Measurements from ENCODE around the gene BRD4. TPM values are rescaled to one million over a fixed set of nuclear protein-coding genes. Genes with fewer than 3 reads are reported as not detected.

BRD4 gene
- total RNA-seq, 4 donors from 2014 or later, result 51.0 to 148 (median 77.5) TPM

DNA sequence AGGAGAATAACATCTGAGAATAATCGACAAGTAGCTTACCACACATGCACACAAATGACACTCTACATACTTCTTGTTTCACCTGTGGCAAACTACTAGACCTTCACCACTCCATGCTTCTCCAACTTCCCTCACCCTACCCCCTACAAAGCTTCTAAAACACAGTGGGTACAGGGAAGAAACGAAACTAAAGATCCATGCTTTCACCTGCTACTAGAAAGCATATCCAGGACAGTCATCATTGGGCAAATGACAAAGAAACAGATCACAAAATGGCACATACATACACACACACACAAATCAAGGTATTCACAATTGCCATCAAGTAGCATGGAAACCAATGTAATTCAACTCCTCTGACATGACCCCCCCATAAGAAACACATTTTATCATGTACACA is 10.6 kb downstream of the BRD4 start:
- Histone ChIP-seq H3K4me1 (peaks cover 6 to 86% (median 47%) of the 10 kb centered on the region in 4 donors), H3K27me3 (no peaks in the 10 kb centered on the region), H3K9me3 (no peaks in the 10 kb centered on the region), H3K27ac (no peak overlapping the region), H3K36me3 (no peaks in the 10 kb centered on the region), H3K4me3 (no peak overlapping the region)
- DNase-seq, result no peak
- TF ChIP-seq, protein P1, sequence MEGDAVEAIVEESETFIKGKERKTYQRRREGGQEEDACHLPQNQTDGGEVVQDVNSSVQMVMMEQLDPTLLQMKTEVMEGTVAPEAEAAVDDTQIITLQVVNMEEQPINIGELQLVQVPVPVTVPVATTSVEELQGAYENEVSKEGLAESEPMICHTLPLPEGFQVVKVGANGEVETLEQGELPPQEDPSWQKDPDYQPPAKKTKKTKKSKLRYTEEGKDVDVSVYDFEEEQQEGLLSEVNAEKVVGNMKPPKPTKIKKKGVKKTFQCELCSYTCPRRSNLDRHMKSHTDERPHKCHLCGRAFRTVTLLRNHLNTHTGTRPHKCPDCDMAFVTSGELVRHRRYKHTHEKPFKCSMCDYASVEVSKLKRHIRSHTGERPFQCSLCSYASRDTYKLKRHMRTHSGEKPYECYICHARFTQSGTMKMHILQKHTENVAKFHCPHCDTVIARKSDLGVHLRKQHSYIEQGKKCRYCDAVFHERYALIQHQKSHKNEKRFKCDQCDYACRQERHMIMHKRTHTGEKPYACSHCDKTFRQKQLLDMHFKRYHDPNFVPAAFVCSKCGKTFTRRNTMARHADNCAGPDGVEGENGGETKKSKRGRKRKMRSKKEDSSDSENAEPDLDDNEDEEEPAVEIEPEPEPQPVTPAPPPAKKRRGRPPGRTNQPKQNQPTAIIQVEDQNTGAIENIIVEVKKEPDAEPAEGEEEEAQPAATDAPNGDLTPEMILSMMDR (IDR thresholded peaks at IDR 0.05), result no peak
- TF ChIP-seq POLR2A (IDR thresholded peaks at IDR 0.05), result no peak

DNA sequence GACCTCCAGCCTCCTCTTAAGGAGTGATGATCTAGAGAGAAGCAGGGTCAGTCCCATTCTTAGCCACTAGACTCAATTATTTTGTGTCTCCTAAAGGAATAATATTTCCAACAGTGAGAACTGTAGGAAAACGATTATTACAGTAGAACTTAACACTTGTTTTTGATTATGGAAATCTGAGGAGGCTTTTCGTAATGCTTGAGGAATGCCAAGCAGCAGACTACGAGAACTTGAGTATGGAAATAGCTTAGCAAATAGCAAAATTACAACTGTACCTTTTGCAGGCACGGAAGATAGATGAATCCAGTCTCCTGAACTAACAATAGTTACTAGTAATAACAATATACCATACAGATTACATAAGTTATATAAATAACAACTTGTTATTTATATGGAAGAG is 12.2 kb downstream of the BRD4 start:
- Histone ChIP-seq H3K9me3 (no peaks in the 10 kb centered on the region), H3K36me3 (no peaks in the 10 kb centered on the region), H3K27me3 (no peaks in the 10 kb centered on the region), H3K4me3 (no peak overlapping the region), H3K27ac (no peak overlapping the region), H3K4me1 (peaks cover 6 to 86% (median 44%) of the 10 kb centered on the region in 4 donors)
- no peak for TF ChIP-seq POLR2A (IDR thresholded peaks at IDR 0.05)
- TF ChIP-seq, protein P1 (IDR thresholded peaks at IDR 0.05), result no peak
- DNase-seq, result no peak

DNA sequence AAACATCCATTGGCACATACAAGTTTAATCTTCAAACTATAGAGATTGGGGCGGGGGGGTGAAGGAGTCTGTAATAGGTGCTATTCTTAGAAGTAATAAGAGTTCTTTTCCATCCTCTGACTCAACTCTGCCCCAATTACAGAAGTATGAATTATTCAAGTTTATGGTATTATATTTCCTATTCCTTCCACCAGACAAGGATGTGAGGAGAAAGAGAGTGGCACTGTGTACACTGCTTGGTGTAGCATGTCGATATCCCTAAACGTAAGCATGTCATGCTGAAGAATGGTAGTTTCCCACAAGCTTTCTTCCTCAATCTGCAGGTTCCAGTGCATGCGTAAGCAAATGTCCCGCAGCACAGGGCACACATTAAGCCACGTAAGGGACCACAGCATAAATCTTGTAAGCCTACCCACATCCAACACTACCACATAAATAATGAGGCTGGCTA is 14.1 kb downstream of the BRD4 start:
- Histone ChIP-seq H3K27ac (peak overlapping the region in 3 of 4 donors; percentile 14 to 42 (median 16)), H3K4me1 (peaks cover 0 to 83% (median 34%) of the 10 kb centered on the region in 4 donors), H3K9me3 (no peaks in the 10 kb centered on the region), H3K27me3 (no peaks in the 10 kb centered on the region), H3K36me3 (no peaks in the 10 kb centered on the region), H3K4me3 (no peak overlapping the region)
- peak in 2 of 3 donors; percentile 64 to 66 for DNase-seq
- no peak for TF ChIP-seq POLR2A (IDR thresholded peaks at IDR 0.05)
- TF ChIP-seq, protein P1 (IDR thresholded peaks at IDR 0.05), result no peak

DNA sequence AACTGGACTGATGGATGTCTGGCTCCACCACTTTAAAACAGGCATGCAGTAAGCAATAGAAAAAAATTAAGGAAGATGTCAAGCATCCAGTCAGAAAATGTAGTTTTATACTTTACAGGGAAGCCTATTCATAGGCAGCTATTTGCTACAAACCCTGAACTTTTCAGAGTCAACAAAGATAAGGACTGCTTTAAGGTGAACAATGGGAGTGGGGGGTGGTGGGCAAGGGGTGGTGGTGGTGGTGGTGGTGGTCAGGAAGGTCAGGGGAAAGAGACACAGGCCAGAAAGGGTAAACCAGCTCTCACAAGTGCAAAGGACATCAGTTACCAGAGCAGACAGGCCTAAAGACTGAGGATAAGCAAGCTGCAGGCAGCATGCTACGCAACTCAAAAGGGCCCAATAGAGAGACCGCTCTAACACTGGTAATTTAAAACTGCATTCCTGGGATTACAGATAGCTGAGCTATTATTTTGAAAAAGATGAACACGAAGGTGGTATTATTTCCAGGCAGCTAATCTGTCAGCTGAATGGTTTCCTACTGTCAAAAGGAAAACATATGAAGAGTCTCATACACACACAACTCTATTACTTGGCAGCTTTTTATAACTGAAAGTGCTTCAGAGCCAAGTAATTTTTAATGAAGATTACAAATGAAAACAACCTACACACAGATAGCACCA is 14.8 kb downstream of the BRD4 start:
- H3K27me3 ChIP-seq, result no peaks in the 10 kb centered on the region
- H3K36me3 ChIP-seq, result no peaks in the 10 kb centered on the region
- H3K27ac ChIP-seq, result peak overlapping the region in 1 of 4 donors; percentile 50
- no peaks in the 10 kb centered on the region for H3K9me3 ChIP-seq
- peaks cover 0 to 82% (median 34%) of the 10 kb centered on the region in 4 donors for H3K4me1 ChIP-seq
- H3K4me3 ChIP-seq, result no peak overlapping the region
- DNase-seq, result no peak
- TF ChIP-seq POLR2A (IDR thresholded peaks at IDR 0.05), result no peak
- TF ChIP-seq, protein P1 (IDR thresholded peaks at IDR 0.05), result no peak

DNA sequence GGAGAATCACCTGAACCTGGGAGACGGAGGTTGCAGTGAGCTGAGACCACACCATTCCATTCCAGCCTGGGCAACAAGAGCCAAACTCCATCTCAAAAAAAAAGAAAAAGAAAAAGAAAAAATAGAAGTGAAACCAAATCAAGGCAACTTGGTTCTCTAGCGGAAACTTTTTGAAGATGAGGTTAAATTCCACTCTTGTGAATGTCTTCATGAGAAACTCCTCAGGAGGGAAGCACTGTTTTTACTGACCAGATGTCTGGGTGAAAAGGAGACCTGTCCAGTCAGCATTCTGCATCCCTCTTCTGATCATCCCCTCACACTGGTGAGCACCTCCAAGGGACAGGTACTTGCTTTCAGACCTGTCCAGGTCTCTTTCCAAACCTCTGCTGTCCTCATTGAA is 15.8 kb downstream of the BRD4 start:
- Histone ChIP-seq H3K4me1 (peaks cover 0 to 86% (median 31%) of the 10 kb centered on the region in 4 donors), H3K36me3 (no peaks in the 10 kb centered on the region), H3K27ac (peak overlapping the region in 1 of 4 donors; percentile 50), H3K27me3 (no peaks in the 10 kb centered on the region), H3K9me3 (no peaks in the 10 kb centered on the region), H3K4me3 (no peak overlapping the region)
- DNase-seq, result no peak
- TF ChIP-seq, protein P1 (IDR thresholded peaks at IDR 0.05), result no peak
- TF ChIP-seq POLR2A (IDR thresholded peaks at IDR 0.05), result no peak

All from Peyer's patch (tissue), 4 donors.